Lower lobe of right lung (tissue), 2 donors: Measurements from ENCODE around the gene SELL. TPM values are rescaled to one million over a fixed set of nuclear protein-coding genes. Genes with fewer than 3 reads are reported as not detected.

ENCODE experiments used
- ATAC-seq, 2 donors: fragments of 200-7000 bp; cut with Tn5 transposase; one replicate each; pipeline ENCODE4 v1.9.1; 2020 to 2022; ENCODE audit warnings: mild to moderate bottlenecking in 2 of 2, moderate library complexity in 2 of 2
- DNase-seq: peaks from one replicate; pipeline ENCODE4 v3.0.0-alpha.2; 2020
- H3K27ac ChIP-seq: fragments of 200-600 bp; one replicate; pipeline ENCODE4 v1.8.0; 2022
- H3K27me3 ChIP-seq: fragments of 200-600 bp; one replicate; pipeline ENCODE4 v1.8.0; 2022; ENCODE audit warnings: low read depth
- H3K36me3 ChIP-seq: fragments of 200-600 bp; one replicate; pipeline ENCODE4 v1.8.0; 2022; ENCODE audit warnings: mild to moderate bottlenecking
- H3K4me1 ChIP-seq: fragments of 200-600 bp; one replicate; pipeline ENCODE4 v1.8.0; 2022
- H3K4me3 ChIP-seq: fragments of 200-600 bp; one replicate; pipeline ENCODE4 v1.8.0; 2022; ENCODE audit warnings: mild to moderate bottlenecking
- H3K9me3 ChIP-seq: fragments of 200-600 bp; one replicate; pipeline ENCODE4 v1.8.0; 2022
- intact Hi-C: fragments of 100-400 bp; cut with DNase I; formaldehyde crosslinking; loops from one replicate; pipeline ENCODE4 v1.11.0; 2022
- long read RNA-seq: library from polyadenylated mRNA; unstranded; transcript quantifications from one replicate; pipeline ENCODE4 v2.0.0, GENCODE V29; 2021
- total RNA-seq: library from RNA; stranded (reverse); fragmentation: NEBNext Ultra II Directional; extraction: Animal tissue kit (Norgen Biotek cat#: 25700); gene quantifications from one replicate; pipeline ENCODE4 v1.2.1, GENCODE V29; 2021
- TF ChIP-seq, protein P1 (sequence below): fragments of 200-600 bp; IDR thresholded peaks from one replicate; pipeline ENCODE4 v1.8.0; 2022; ENCODE audit warnings: antibody characterized with exemption, mild to moderate bottlenecking
- donor health status: DM: no; HTN: yes; CAD: no; lungs with severe emphysema.

SELL gene
- 23.8 TPM for total RNA-seq
- long read RNA-seq, transcript SELL-201 (9 exons, 2,436 nt) = major isoform, 20 of 25 reads
- long read RNA-seq, partial matches to known transcripts = 4 of 25 reads
- long read RNA-seq, other reads (novel, unspliced or antisense) = 1 of 25 reads

DNA sequence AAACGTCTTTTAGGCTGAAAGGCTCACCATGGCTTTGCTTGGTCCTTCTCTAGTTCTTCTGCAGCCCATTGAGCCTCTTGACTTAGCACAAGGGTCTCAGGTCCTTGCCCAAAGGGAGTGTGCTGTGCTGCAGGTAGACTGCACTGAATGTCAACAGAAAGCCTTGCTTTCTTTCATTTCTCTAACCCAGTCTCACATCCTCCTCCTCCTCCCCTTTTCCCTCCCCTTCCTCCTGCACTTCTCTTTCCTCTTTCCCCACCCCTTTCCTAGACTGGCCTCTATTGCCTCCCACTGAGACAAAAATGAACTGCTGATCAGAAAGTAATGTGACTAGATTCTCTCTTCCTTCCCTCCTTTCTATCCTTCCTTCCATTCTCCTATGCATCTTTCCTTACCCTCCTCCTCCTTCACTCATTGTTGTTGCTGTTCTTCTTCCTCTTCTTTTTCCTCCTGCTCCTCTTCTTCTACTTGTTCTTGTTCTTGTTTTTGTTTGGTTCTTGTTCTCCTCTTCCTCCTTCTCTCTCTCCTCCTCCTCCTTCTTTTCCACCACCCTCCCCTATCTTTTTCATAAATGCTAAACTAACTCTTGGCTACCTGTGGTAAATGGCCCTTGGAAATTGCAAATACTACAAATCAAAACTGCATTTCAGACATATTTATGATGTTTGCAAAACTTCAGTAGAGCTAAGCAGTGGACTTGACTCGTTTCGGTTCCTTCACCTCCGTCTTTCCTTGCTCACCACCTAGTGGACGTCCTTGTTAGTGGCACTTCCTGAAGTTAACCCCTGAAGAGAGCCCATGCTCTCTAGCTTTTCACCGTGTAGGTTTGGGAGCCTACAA, at the start of gene SELL:
SELL (minus strand) TSS at position 152 of the 840 bp plus-strand sequence; CDS start at position 30, 122 bp downstream.
- ATAC-seq (peak; percentile 96 to 98), DNase-seq (no peak)
- no peak within 1 kb of the TSS for H3K27ac ChIP-seq
- TF ChIP-seq, protein P1, sequence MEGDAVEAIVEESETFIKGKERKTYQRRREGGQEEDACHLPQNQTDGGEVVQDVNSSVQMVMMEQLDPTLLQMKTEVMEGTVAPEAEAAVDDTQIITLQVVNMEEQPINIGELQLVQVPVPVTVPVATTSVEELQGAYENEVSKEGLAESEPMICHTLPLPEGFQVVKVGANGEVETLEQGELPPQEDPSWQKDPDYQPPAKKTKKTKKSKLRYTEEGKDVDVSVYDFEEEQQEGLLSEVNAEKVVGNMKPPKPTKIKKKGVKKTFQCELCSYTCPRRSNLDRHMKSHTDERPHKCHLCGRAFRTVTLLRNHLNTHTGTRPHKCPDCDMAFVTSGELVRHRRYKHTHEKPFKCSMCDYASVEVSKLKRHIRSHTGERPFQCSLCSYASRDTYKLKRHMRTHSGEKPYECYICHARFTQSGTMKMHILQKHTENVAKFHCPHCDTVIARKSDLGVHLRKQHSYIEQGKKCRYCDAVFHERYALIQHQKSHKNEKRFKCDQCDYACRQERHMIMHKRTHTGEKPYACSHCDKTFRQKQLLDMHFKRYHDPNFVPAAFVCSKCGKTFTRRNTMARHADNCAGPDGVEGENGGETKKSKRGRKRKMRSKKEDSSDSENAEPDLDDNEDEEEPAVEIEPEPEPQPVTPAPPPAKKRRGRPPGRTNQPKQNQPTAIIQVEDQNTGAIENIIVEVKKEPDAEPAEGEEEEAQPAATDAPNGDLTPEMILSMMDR = peak; percentile 77
- H3K9me3 ChIP-seq = peaks cover 6% of the 10 kb centered on the region
- H3K36me3 ChIP-seq = no peaks in the 10 kb centered on the region
- H3K4me3 ChIP-seq = peak within 1 kb of the TSS; percentile 37
- H3K4me1 ChIP-seq = peaks cover 13% of the 10 kb centered on the region
- intact Hi-C loops = no loop called here
- H3K27me3 ChIP-seq = no peaks in the 10 kb centered on the region

DNA sequence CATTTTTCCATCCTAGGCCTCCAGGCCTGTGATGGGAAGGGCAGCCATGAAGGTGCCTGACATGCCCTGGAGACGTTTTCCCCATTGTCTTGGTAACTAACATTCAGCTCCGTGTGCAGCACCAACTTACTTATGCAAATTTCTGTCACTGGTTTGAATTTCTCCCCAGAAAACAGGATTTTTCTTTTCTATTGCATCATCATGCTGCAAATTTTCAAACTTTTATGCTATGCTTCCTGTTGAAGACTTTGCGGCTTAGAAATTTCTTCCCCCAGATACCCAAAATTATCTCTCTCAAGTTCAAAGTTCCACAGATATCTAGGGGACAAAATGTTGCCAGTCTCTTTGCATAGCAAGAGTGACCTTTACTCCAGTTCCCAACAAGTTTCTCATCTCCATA, 47.6 kb upstream of the SELL start:
- intact Hi-C loops = no loop called here

DNA sequence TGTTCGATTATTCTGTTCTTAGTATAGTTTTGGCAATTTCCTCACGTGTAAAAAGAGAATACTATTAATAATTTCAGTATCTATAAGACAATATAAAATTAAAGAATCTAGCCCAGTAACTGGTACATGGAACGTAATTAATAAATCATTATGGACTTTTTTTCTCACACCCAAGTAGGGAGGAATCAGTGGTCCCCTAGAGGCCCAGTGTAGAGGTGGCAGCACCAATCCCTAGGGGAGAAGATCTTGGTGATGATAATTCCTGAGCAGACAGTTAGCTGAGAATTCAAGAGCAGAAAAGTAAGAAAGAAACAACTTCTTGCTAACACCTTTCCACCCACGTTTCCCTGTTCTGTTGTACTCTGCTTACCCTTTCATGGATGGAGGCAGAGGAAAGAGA, 42.1 kb upstream of the SELL start:
- Histone ChIP-seq H3K36me3 (no peaks in the 10 kb centered on the region), H3K4me1 (no peaks in the 10 kb centered on the region), H3K27me3 (peaks cover 7% of the 10 kb centered on the region), H3K4me3 (no peak overlapping the region), H3K9me3 (no peaks in the 10 kb centered on the region), H3K27ac (no peak overlapping the region)
- no peak for DNase-seq
- no peak for ATAC-seq
- intact Hi-C loops = no loop called here
- TF ChIP-seq, protein P1 = no peak

More for the DNA sequence above, 47.6 kb upstream of the SELL start:
- DNase-seq = no peak
- H3K27me3 ChIP-seq = peaks cover 4% of the 10 kb centered on the region
- ATAC-seq = no peak
- H3K4me1 ChIP-seq = no peaks in the 10 kb centered on the region
- TF ChIP-seq, protein P1 = no peak
- no peaks in the 10 kb centered on the region for H3K9me3 ChIP-seq
- no peak overlapping the region for H3K4me3 ChIP-seq
- no peak overlapping the region for H3K27ac ChIP-seq
- H3K36me3 ChIP-seq = no peaks in the 10 kb centered on the region

DNA sequence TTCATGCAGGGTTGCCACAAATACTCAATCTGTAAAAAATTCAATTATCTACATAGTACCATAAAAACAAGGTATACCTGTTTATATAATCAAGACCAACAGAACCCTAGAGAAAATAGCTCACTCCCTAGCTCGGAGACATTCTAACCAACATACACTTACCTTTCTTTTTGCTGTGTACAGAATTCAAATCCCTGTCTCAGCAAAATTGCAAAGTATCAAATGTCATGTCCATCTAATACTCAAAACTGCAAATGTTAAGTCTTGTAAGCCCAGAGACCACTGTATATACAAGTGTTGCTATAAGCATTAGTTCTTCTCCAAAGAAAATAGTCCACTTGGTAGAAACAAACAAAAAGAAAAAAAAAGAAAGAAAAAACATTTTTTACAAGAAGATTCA, 38.6 kb upstream of the SELL start:
- no peaks in the 10 kb centered on the region for H3K4me1 ChIP-seq
- peaks cover 3% of the 10 kb centered on the region for H3K27me3 ChIP-seq
- no peaks in the 10 kb centered on the region for H3K9me3 ChIP-seq
- no peak for ATAC-seq
- intact Hi-C loops = no loop called here
- no peak for DNase-seq
- H3K36me3 ChIP-seq = no peaks in the 10 kb centered on the region
- H3K27ac ChIP-seq = no peak overlapping the region
- no peak overlapping the region for H3K4me3 ChIP-seq
- TF ChIP-seq, protein P1 = no peak

DNA sequence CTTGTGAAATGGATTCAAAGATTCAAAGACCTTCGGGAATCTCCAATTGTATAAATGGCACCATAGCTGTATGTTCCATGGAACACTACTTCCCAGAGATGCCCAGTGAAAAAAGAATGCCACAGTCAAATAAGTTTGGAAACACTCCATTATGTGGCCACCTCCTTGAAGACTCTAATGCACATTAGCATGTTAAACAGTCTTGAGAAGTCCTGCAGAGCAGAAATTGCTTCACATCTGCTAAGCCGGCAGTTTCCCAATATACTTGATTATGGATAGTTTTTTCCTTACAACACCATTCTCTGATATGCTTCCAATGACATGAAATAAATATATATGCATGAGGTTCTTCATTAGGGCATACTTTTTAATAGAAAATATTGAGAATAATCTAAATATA, 35.1 kb upstream of the SELL start:
- no peak for ATAC-seq
- Histone ChIP-seq H3K4me1 (peaks cover 7% of the 10 kb centered on the region), H3K9me3 (no peaks in the 10 kb centered on the region), H3K4me3 (no peak overlapping the region), H3K27ac (no peak overlapping the region), H3K36me3 (no peaks in the 10 kb centered on the region), H3K27me3 (peaks cover 3% of the 10 kb centered on the region)
- intact Hi-C loops = no loop called here
- no peak for DNase-seq
- TF ChIP-seq, protein P1 = no peak
